Superior temporal gyrus (tissue), 1 donor: Measurements from ENCODE around the gene SRGAP3.
A peak's percentile ranks its signal among the peaks of the same experiment; 100 is the strongest.

Experiments
- DNase-seq: peaks from one replicate; pipeline ENCODE4 v3.0.0-alpha.2; 2016; ENCODE audit errors: extremely low spot score

The SRGAP3 gene

DNA sequence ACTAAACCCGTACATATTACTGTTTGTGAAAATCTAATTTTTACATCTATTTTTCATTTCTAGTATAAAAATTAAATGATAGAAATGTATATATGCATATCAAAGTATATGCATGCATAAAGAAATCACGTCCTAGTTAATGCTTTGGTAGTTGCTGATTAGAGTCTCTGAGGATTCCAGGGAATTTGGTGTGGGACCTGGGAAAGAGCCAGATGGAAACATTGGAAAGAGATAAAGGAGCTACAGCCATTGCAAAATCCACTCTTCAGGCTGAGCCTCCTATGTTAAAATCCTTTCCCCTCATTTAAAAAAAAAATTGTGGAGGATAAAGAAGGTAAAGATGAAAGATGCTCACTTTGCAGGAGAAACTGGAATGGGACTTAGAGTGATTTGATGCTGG, 134.1 kb downstream of the SRGAP3 start:
- no peak for DNase-seq

DNA sequence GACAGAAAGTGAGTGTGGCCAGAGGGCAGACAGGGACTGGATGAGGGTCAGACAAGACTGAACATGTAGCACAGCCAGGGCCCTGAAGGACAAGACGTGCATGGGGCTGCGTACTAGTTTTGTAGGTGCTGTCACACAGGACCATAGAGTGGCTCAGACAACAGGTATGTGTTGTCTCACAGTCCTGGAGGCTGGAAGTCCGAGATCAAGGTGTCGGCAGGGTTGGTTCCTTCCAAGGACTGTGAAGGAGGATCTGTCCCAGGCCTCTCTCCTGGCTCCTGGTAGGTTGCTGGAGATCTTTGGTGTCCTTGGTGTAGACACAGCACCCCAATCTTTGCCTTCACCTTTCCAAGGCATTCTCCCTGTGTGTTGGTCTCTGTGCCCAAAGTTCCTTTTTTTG, 136.4 kb downstream of the SRGAP3 start:
- DNase-seq, result no peak

DNA sequence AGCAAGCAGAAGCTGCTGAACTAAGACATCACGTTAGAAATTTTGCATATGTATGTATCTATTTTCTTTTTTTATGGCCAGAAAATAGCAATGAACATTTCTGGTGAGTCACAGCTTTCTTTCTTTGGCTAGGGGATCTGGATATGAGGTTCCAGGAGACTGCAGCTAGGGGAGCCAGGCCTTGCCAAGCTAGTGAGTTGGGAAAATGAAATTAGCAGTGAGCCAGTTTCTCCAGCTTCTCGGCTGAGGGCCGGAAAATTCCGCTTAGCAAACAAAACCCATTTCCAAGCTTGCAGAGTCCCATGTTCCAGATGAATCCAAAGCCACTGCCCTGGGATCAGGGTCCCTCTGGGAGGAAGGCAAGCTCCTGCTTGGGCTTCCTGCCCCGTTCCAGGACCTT, 137.6 kb downstream of the SRGAP3 start:
- peak; percentile 80 for DNase-seq

DNA sequence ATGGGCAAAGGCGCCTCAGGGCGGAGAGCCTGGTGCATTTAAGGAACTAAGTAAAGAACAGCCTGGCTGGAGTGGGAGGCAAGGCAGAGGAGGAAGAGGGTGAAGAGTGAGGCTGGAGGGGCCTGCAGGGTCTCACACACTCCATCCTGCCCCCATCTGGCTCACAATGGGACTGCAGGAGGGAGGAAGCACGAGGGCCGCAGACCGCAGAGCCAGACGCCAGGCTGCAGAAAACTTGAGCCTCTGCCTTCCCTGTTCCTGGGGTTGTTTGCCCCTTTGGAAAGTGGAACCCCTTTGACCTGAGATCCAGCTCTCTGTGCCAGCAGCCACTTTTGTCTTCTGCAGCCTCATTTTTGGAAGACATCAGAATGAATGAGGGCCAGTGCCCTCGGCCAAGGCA, 138.0 kb downstream of the SRGAP3 start:
- DNase-seq, result no peak

DNA sequence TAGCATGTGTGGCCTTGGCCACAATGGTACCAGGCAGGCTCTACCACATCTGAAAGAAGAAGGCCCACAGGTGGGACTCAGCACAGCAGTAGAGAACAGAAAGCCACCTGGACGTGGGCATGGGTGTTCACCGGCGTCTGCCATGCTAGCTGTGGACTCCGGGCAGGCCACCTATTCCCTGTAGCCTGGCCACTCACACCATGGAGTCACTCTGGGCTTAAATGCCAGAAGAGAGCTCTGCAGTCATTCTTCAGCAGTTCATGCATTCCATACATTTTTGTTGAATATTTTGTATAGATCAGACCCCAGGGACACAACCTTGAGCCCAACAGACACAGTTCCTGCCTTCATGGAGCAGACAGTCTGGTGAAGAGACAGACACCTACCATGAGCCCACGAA, 138.6 kb downstream of the SRGAP3 start:
- no peak for DNase-seq

DNA sequence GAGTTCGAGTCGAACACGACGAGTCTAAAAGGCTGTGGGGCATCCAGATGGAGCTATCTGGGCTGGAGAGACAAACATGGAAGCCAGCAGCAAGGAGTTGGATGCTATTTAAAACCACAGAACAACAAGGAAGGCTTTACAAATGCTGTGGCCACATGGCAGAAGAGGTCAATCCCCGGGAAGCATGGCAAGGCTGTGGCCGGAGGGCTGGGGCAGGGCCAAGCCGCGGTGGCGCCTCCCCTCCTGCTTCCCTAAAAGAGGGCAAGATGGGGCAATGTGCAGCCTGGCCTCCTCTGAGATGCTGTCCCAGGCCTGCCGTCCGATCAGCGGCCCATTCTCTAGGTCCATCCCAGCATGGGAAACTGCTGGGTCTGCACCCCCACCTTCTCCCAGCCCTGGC, 139.1 kb downstream of the SRGAP3 start:
- no peak for DNase-seq

DNA sequence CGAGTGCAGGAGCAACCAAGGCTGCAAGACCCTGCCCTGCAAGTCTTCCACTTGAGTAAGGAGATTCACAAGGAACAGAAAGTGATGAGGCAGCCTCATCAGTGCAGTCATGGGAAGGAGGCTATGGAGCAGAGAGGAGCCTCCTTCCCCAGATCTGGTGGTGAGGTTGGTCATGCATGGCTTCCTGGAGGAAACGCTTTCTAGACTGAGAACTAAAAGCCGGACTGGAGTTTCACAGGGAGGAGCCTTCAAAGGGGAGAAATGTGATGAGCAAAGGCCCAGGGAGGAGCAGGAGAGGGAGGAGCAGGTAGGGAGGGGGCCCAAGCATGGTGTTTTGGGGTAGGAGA, 139.9 kb downstream of the SRGAP3 start:
- DNase-seq, result no peak

DNA sequence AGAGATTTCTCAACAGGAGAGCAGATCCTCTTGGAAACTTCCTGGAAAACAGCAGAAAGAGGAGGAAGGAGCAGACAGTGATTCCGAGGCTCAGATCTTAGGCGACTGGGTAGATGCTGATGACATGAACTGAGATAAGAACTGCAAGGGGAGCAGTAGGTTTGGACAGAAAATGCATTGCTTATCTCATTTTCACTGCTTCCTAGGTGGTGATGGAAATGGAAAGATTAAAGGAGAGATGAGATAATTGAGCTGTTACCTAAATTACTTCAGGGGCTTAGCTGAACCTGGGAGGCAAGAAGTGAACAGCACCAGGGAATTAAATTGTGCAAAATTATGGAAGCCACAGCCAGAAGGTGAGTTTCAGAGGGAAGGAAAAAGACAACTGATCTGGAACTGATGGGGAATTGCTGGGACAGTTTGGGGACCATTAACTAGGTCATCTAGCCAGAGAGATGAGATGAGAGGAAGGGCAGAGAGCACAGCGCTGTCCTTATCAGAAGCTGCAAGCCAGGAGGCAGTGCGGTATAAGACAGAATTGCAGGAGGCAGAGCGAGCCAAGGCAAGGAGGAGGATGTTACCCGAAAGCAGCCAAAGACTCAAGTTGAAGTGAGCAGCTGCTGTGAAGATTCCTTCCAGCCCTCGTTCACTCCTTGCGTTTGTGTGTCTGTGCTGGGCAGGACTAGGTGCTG, 140.4 kb downstream of the SRGAP3 start:
- no peak for DNase-seq

DNA sequence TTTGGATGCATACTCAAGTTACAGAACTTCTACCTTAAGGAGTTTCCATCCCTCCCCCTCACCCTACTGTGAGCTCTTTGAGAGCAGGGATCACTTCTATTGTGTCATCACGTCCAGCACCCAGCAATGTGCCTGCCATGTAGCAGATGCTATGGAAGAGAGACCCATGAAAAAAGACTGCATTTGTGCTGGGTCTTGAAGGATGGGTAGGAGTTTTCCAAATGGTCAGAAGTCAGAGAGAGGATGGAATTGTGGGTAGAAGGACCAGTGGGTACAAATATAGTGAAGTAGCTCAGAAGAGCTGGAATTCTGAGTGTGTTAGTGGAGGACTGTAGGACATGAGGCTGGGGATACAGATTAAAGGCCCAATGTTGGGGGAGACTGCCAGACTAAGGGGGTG, 141.7 kb downstream of the SRGAP3 start:
- no peak for DNase-seq

DNA sequence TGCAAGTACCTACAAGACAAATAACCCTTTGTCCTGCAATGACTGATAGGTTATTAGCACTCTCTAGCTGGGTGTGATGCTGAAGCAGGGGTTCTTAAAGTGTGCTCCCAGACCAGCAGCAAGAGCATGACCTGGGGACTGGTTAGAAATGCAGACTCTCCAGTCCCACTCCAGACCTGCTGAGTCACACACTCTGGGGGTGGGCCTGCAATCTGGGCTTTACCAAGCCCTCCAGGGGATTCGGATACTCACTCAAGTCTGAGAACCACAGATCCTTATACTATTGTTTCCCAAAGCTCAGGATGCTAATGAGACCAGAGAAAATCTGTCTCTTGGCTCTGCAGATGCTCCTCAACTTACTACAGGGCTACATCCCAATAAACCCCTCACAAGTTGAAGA, 144.0 kb downstream of the SRGAP3 start:
- DNase-seq, result no peak

DNA sequence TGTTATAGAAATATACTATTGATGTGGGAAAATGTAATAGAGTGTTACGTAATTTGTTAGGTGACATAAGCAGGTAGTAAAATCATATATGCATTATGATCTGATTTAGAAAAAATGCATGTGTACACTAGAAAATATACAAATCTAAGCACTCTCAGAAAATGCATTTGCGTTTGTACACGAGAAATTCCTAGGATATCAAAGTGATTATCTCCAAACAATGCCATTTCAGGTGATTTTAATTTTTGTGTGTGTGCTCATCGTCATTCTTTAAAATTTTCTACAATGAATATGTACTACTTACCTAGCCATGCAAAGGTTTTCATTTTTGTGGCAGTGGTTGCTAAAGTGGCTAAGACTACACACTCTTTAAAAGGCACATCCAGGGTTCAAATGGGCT, 145.3 kb downstream of the SRGAP3 start:
- no peak for DNase-seq

DNA sequence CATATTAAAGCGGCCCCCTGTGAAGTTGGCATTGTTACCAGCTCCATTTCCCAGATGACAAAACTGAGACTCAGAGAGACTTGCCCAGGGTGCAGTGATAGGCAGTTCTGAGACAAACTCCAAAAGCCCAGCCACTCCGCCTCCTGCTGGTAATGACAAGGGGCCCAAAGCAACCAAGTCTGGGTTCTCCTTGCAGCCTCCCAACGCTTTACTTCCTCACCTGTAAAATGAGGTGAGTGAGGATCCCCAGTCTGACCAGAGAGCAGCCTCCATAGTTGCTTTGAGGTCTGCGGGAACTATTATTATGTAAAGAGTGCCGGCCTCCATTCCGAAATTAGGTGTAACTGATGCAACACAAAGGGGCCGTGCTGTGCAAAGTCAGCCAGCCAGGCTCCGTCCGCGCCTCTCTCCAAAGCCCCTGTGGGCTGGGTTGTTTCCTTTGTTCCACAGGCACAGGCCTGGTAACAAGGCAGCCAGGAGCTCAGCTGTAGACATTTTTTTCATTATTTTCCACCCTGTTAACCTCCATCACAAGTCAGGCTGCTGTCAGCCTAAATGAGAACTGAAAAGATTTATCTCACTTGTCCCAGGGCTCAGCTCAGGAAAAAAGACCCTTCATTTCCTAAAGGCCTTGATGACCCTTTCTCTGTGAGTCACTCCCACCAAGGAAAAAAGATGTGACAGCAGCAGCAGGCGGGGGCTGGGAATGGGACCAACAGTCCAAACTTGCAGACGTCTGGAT, 147.0 kb downstream of the SRGAP3 start:
- no peak for DNase-seq

DNA sequence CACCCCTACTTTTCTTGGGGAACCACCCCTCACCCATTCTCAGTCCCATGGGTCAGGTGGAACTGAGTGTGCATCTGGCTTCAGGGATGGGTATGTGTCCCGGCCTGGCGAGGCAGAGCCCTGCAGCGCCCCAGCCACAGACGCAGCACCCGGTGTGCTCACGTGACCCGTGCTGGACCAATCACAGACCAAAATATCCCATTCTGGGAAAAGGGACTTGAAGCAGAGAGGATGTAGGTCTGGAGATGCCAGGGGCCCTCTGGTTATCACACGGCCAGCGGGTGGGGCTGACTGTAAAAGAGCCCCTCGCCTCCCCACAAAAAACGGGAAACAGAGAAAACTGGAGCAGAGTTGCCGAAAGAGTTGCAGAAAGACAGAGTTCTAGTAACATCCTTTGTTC, 148.2 kb downstream of the SRGAP3 start:
- peak; percentile 79 for DNase-seq

DNA sequence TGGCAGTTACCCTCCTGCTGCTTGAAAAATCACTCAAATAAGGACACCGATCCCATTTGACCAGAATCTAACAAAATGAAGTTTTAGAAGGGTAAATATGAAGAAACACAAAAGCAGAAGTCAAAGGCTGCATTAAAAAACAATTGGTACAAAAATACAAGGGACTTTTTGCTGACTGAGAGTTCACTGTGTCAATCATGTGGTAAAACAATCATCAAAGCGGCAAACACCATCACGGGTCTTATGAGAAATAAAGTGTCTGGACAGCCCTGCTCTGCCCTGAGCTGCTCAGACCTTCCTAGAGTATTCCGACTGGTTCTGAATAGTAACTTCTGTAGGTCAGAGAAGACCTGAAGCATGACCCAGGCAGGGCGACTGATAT, 148.9 kb downstream of the SRGAP3 start:
- no peak for DNase-seq

DNA sequence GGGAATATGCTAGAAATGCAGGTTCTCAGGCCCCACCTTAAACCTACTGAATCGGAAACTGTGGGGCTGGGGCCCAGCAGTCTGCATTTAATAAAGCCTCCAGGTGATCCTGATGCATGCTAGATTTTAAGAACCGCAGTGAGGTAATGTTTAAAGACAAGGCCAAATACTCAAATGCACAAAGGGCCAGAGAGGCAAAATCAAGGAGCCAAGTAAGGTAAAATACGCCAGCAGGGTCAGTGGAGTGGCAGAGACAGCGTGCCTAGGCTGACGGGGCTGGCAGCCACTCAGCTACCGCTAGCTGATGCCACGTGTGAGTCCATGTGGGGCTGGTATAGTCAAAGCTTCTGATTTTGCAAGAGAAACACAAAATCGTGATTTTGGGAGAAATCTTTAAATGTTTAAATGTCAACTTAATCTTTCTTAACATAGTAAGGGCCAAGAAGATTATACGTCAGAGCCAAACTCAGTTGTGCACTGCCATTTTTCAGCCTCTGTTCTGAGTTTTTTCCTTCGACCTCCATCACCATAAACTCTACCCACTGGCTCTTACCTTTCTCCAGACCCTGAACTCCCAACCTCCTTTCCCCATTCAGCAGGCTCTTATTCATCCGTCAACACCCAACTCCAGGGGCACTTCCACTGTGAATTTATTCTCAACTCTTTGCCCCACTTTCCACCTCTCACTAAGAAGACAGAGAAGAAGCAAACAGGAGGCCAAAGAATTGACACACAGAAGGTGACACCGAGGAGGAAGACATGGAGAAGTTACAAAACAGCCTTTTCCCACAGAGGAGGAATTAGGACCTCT, 149.5 kb downstream of the SRGAP3 start:
- DNase-seq, result no peak

DNA sequence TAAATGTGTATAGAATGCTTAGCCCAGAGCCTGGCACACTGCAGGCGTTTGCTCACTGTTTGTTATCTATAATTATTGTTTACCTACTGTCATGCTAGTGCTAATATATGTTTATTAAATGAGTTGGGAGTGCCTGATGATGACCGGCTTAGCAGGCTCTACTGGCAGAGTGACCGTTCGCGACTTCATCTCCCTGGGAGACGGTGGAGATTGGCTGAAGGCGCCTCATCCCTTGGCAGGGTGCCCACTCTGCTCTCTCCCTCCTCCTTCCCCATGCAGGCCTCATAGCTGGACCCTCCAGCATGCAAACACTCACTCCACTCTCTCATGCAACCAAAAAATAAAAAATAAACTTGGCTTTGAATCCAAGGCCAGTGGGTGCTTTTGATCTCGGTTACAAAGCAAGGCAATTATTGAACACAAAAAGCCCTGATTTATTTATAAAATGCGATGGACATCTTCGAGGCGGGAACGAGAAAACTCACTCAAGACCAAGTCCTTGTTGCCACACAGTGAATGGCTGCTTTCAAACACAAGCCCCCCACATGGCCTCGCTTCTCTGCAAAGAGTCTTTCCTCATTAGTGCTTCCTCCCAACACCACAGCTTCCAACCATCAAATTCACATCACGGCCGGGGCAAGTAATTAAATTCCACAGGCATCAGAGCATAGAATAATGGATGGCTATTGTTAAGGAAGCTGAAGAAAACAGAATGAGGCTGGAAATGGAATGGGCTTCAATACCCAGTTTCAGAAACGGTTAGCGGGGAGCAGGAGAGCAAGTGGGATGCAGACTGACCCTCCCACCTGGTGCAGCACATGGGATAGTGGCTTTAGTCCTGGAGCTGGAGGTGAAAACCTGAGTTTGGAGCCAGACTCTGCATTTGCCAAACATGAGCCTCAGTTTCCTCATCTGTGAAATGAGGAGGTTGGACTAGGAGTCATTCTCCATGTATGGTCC, 150.4 kb downstream of the SRGAP3 start:
- DNase-seq, result peak; percentile 75

DNA sequence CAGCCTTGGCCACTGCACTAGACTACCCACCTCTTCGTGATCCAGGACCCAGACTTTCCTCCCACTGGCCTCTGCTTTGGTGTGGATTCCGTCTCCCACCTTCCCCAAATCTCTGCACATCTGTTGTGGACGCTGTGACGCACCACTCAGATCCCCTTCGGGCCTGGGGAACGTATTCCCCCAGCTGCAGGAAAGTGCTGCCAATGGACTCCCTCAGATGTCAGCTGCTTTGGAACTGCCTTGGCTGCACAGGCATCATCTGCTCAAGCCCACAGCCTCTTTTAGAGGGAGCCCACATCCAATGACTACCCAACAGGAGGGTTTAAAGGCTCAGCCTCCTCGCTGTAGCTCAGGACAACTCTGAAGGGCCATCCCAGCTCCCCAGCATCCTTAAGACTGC, 152.0 kb downstream of the SRGAP3 start:
- no peak for DNase-seq

DNA sequence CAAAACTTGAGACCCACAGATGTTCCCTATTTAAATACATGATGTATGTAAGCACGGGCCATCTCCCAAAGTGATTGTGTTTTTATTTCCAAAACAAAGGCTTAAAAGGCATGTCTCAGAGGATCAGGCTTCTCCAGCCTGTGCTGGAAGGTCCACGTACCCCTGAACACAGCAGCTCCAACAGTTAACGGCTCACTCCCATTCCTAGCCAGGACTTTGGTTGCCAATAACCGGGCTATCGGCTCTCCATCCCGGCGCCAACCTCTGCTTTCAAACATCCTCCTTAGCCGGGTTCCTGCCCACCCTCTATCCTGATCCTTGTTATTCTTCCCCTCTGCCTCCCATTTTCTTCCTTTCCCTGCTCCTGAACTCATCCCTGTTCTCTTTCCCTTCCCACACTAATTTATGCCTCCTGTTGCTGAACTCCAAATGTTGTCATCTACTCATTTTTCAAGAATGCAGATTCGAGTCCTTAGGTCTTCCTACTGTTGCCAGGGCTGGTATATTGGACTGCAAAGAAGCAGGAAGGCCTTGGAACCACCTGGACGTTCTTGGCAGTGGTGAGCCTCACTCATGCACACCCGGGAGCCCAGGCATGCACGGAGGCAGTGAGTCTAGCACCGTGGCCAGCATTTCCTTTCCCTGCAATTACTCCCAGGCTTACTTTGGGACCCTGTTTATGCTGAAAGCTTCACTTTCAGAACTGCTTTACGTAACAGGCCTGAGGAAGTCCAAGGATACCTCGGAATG, 157.8 kb downstream of the SRGAP3 start:
- DNase-seq, result no peak

DNA sequence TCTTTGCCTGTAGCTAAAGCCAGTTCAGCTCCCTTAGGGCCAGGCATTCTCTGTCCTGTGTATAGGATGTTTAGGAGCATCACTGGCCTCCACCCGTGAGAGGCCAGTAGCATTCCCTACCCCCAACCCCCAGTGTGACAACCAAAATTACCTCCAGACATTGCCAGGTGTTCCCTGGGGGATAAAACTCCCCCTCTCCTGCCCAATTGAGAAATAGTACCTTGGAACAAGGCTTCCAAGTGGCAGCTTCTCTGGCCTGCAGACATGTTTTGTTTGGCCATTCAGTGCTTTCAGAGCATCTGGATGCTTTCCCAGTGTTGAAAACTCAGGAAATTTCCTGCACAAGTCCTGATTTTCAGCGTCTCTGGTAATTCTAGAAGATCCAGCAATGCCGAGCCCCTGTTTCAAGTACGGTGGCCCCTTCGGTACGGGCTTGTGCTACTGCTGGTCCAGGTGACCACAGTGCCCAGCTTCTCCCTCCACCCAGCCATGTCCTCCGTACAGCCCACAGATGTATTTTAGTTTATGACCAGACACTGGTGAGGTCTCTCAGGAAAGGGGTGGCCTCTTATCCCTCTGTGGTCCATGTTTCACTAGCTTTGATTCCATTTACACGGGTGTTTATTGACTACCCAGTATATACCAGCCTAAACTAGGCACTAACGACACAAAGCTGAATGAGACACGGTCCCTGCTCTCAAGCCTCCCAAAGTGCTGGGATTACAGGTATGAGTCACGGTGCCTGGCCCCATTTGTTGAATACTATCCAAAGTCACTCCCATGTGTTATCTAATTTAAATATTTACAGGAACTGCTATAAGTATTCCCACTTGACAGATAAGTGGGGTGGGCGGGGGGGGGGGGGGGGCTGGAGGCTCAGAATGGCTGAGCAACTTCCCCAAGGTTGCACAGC, 160.7 kb downstream of the SRGAP3 start:
- no peak for DNase-seq

DNA sequence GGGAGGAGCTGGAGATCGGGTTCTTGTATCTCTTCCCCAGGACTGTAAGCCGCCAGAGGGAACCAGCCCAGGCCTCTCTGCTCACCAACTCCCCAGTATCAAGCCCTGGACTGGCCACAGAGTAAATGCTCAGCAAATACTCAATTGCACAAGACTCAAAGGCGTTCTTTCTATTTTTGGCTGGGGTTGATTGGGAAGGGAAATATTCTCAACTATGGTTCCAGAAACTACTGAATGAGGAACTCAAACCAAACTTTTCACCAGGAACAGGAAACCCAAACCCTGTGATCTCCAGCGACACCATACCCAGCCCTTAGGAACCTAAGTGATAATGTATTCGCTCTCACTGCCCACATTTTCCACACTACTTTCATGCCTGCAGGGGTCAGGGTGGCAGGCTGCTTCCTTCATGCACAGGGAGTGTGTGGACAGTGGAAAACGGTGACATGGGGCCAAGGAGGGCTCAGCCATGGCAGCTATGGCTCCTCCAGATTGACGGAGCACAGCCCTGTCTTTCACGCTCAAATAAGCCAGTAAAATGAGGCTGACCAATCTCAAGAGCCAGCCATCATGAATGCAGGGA, 161.5 kb downstream of the SRGAP3 start:
- DNase-seq, result no peak
